Measurements from ENCODE around the gene NUBPL.
"Not testable (repeated sequence)": the region's sequence is repeated elsewhere in the genome, so short reads cannot be mapped to it uniquely, and the experiment has no call there.

The NUBPL gene

GRCh38 chr14:31740688-31741087, 179.5 kb downstream of the NUBPL start:
- Histone ChIP-seq H3K9me3 (ENCODE audit: insufficient read depth, low read length) (no peaks in the 10 kb centered on the region), H3K4me1 (ENCODE audit: insufficient read depth, insufficient read length) (no peaks in the 10 kb centered on the region), H3K4me3 (ENCODE audit: insufficient read length, low read depth) (no peak overlapping the region), H3K27me3 (ENCODE audit: insufficient read depth, insufficient read length) (no peaks in the 10 kb centered on the region), H3K9ac (ENCODE audit: insufficient read length, low read depth) (no peak overlapping the region), H3K36me3 (ENCODE audit: insufficient read depth, insufficient read length, low read length) (no peaks in the 10 kb centered on the region)
- TF ChIP-seq YY1 (IDR thresholded peaks at IDR 0.05; ENCODE audit: insufficient read depth, insufficient read length) (no peak), SUZ12 (IDR thresholded peaks at IDR 0.05; ENCODE audit: extremely low read depth, insufficient read depth, insufficient read length) (no peak), ZNF274 (IDR thresholded peaks at IDR 0.05; ENCODE audit: low read depth, low read length) (no peak)
- no peak for DNase-seq (ENCODE audit: low read depth, low spot score)

GRCh38 chr14:31745741-31746140, 184.5 kb downstream of the NUBPL start:
- Histone ChIP-seq H3K9me3 (ENCODE audit: insufficient read depth, low read length) (peaks cover 17% of the 10 kb centered on the region), H3K4me3 (ENCODE audit: insufficient read length, low read depth) (no peak overlapping the region), H3K36me3 (ENCODE audit: insufficient read depth, insufficient read length, low read length) (no peaks in the 10 kb centered on the region), H3K9ac (ENCODE audit: insufficient read length, low read depth) (no peak overlapping the region), H3K27me3 (ENCODE audit: insufficient read depth, insufficient read length) (no peaks in the 10 kb centered on the region), H3K4me1 (ENCODE audit: insufficient read depth, insufficient read length) (no peaks in the 10 kb centered on the region)
- TF ChIP-seq YY1 (IDR thresholded peaks at IDR 0.05; ENCODE audit: insufficient read depth, insufficient read length), result no peak
- no peak for TF ChIP-seq ZNF274 (IDR thresholded peaks at IDR 0.05; ENCODE audit: low read depth, low read length)
- no peak for TF ChIP-seq SUZ12 (IDR thresholded peaks at IDR 0.05; ENCODE audit: extremely low read depth, insufficient read depth, insufficient read length)
- DNase-seq (ENCODE audit: low read depth, low spot score), result peak; percentile 8

GRCh38 chr14:31746326-31746725, 185.1 kb downstream of the NUBPL start:
- TF ChIP-seq SUZ12 (IDR thresholded peaks at IDR 0.05; ENCODE audit: extremely low read depth, insufficient read depth, insufficient read length) (no peak), ZNF274 (IDR thresholded peaks at IDR 0.05; ENCODE audit: low read depth, low read length) (no peak), YY1 (IDR thresholded peaks at IDR 0.05; ENCODE audit: insufficient read depth, insufficient read length) (no peak)
- H3K9ac ChIP-seq (ENCODE audit: insufficient read length, low read depth), result no peak overlapping the region
- H3K4me1 ChIP-seq (ENCODE audit: insufficient read depth, insufficient read length), result no peaks in the 10 kb centered on the region
- H3K27me3 ChIP-seq (ENCODE audit: insufficient read depth, insufficient read length), result no peaks in the 10 kb centered on the region
- H3K9me3 ChIP-seq (ENCODE audit: insufficient read depth, low read length), result peaks cover 17% of the 10 kb centered on the region
- H3K36me3 ChIP-seq (ENCODE audit: insufficient read depth, insufficient read length, low read length), result no peaks in the 10 kb centered on the region
- no peak for DNase-seq (ENCODE audit: low read depth, low spot score)
- no peak overlapping the region for H3K4me3 ChIP-seq (ENCODE audit: insufficient read length, low read depth)

GRCh38 chr14:31749275-31749674, 188.1 kb downstream of the NUBPL start:
- H3K36me3 ChIP-seq (ENCODE audit: insufficient read depth, insufficient read length, low read length), result no peaks in the 10 kb centered on the region
- peaks cover 20% of the 10 kb centered on the region for H3K9me3 ChIP-seq (ENCODE audit: insufficient read depth, low read length)
- TF ChIP-seq ZNF274 (IDR thresholded peaks at IDR 0.05; ENCODE audit: low read depth, low read length), result no peak
- no peak for TF ChIP-seq YY1 (IDR thresholded peaks at IDR 0.05; ENCODE audit: insufficient read depth, insufficient read length)
- TF ChIP-seq SUZ12 (IDR thresholded peaks at IDR 0.05; ENCODE audit: extremely low read depth, insufficient read depth, insufficient read length), result no peak
- no peak overlapping the region for H3K4me3 ChIP-seq (ENCODE audit: insufficient read length, low read depth)
- no peak overlapping the region for H3K9ac ChIP-seq (ENCODE audit: insufficient read length, low read depth)
- no peak for DNase-seq (ENCODE audit: low read depth, low spot score)
- no peaks in the 10 kb centered on the region for H3K27me3 ChIP-seq (ENCODE audit: insufficient read depth, insufficient read length)
- no peaks in the 10 kb centered on the region for H3K4me1 ChIP-seq (ENCODE audit: insufficient read depth, insufficient read length)

GRCh38 chr14:31751047-31751446, 189.8 kb downstream of the NUBPL start:
- H3K4me3 ChIP-seq (ENCODE audit: insufficient read length, low read depth); H3K36me3 ChIP-seq (ENCODE audit: insufficient read depth, insufficient read length, low read length); DNase-seq (ENCODE audit: low read depth, low spot score); H3K9ac ChIP-seq (ENCODE audit: insufficient read length, low read depth); H3K27me3 ChIP-seq (ENCODE audit: insufficient read depth, insufficient read length); H3K4me1 ChIP-seq (ENCODE audit: insufficient read depth, insufficient read length): not testable (repeated sequence)
- peaks cover 17% of the 10 kb centered on the region for H3K9me3 ChIP-seq (ENCODE audit: insufficient read depth, low read length)

GRCh38 chr14:31752867-31753661, 191.9 kb downstream of the NUBPL start:
- no peak overlapping the region for H3K4me3 ChIP-seq (ENCODE audit: insufficient read length, low read depth)
- no peak for TF ChIP-seq SUZ12 (IDR thresholded peaks at IDR 0.05; ENCODE audit: extremely low read depth, insufficient read depth, insufficient read length)
- TF ChIP-seq ZNF274 (IDR thresholded peaks at IDR 0.05; ENCODE audit: low read depth, low read length), result no peak
- no peak for TF ChIP-seq YY1 (IDR thresholded peaks at IDR 0.05; ENCODE audit: insufficient read depth, insufficient read length)
- no peak overlapping the region for H3K9ac ChIP-seq (ENCODE audit: insufficient read length, low read depth)
- H3K27me3 ChIP-seq (ENCODE audit: insufficient read depth, insufficient read length), result no peaks in the 10 kb centered on the region
- DNase-seq (ENCODE audit: low read depth, low spot score), result no peak
- H3K9me3 ChIP-seq (ENCODE audit: insufficient read depth, low read length), result peaks cover 11% of the 10 kb centered on the region; the same call in 1 of the 2 replicates
- no peaks in the 10 kb centered on the region for H3K4me1 ChIP-seq (ENCODE audit: insufficient read depth, insufficient read length)
- no peaks in the 10 kb centered on the region for H3K36me3 ChIP-seq (ENCODE audit: insufficient read depth, insufficient read length, low read length)

GRCh38 chr14:31758941-31759340, 197.7 kb downstream of the NUBPL start:
- DNase-seq (ENCODE audit: low read depth, low spot score), result no peak
- H3K9ac ChIP-seq (ENCODE audit: insufficient read length, low read depth), result no peak overlapping the region
- TF ChIP-seq ZNF274 (IDR thresholded peaks at IDR 0.05; ENCODE audit: low read depth, low read length), result no peak
- no peak for TF ChIP-seq SUZ12 (IDR thresholded peaks at IDR 0.05; ENCODE audit: extremely low read depth, insufficient read depth, insufficient read length)
- no peak for TF ChIP-seq YY1 (IDR thresholded peaks at IDR 0.05; ENCODE audit: insufficient read depth, insufficient read length)
- H3K4me3 ChIP-seq (ENCODE audit: insufficient read length, low read depth), result no peak overlapping the region
- no peaks in the 10 kb centered on the region for H3K9me3 ChIP-seq (ENCODE audit: insufficient read depth, low read length)
- H3K36me3 ChIP-seq (ENCODE audit: insufficient read depth, insufficient read length, low read length), result no peaks in the 10 kb centered on the region
- no peaks in the 10 kb centered on the region for H3K4me1 ChIP-seq (ENCODE audit: insufficient read depth, insufficient read length)
- no peaks in the 10 kb centered on the region for H3K27me3 ChIP-seq (ENCODE audit: insufficient read depth, insufficient read length)
